ENCODE data around the gene SLC30A4. TPM values are rescaled to one million over a fixed set of nuclear protein-coding genes. Genes with fewer than 3 reads are reported as not detected.
A peak's percentile ranks its signal among the peaks of the same experiment; 100 is the strongest.

SLC30A4 gene
- polyA plus RNA-seq, 1 experiment, result 5.1 TPM

- ChIA-PET POLR2A (no interaction called here), CTCF (interaction anchor here (0.7 to 3.4 kb wide), 3 partner anchors 13 to 143 kb away, joined by 3 to 25 read pairs (median 4); no protein-coding TSS in a partner anchor)
- no peak for TF ChIP-seq CTCF (IDR thresholded peaks at IDR 0.05; ENCODE audit: low read depth, low read length)
- no peaks in the 10 kb centered on the region for H3K9me3 ChIP-seq (ENCODE audit: control insufficient read depth, insufficient read depth, low read length)
- no peak overlapping the region for H3K27ac ChIP-seq (ENCODE audit: low read depth, low read length)
- no peak for DNase-seq (ENCODE audit: low read depth, low spot score)
- peaks cover 10% of the 10 kb centered on the region for H3K27me3 ChIP-seq (ENCODE audit: control insufficient read depth, insufficient read depth, low read length)
- no peak overlapping the region for H3K4me3 ChIP-seq (ENCODE audit: low read depth, low read length)
Measured at GRCh38 chr15:45471151-45471550, 51.4 kb downstream of the SLC30A4 start.

- ChIA-PET CTCF (interaction anchor here (1.0 kb wide), 1 partner anchor 12 kb away, joined by 3 read pairs; no protein-coding TSS in a partner anchor), POLR2A (no interaction called here)
- TF ChIP-seq CTCF (IDR thresholded peaks at IDR 0.05; ENCODE audit: low read depth, low read length), result no peak
- Histone ChIP-seq H3K4me3 (ENCODE audit: low read depth, low read length) (no peak overlapping the region), H3K9me3 (ENCODE audit: control insufficient read depth, insufficient read depth, low read length) (peaks cover 2% of the 10 kb centered on the region; the same call in 1 of the 2 replicates), H3K27me3 (ENCODE audit: control insufficient read depth, insufficient read depth, low read length) (peaks cover 10% of the 10 kb centered on the region), H3K27ac (ENCODE audit: low read depth, low read length) (no peak overlapping the region)
- DNase-seq (ENCODE audit: low read depth, low spot score), result no peak
Measured at GRCh38 chr15:45469441-45469840, 53.1 kb downstream of the SLC30A4 start.

GRCh38 chr15:45469027-45469426, 53.5 kb downstream of the SLC30A4 start:
- H3K27me3 ChIP-seq (ENCODE audit: control insufficient read depth, insufficient read depth, low read length), result peaks cover 10% of the 10 kb centered on the region
- no peak overlapping the region for H3K4me3 ChIP-seq (ENCODE audit: low read depth, low read length)
- TF ChIP-seq CTCF (IDR thresholded peaks at IDR 0.05; ENCODE audit: low read depth, low read length), result no peak
- H3K9me3 ChIP-seq (ENCODE audit: control insufficient read depth, insufficient read depth, low read length), result peaks cover 5% of the 10 kb centered on the region; the same call in 1 of the 2 replicates
- CTCF ChIA-PET, result interaction anchor here (0.7 to 1.8 kb wide), 4 partner anchors 10 to 145 kb away, joined by 3 to 11 read pairs (median 4); no protein-coding TSS in a partner anchor
- POLR2A ChIA-PET, result no interaction called here
- DNase-seq (ENCODE audit: low read depth, low spot score), result no peak
- no peak overlapping the region for H3K27ac ChIP-seq (ENCODE audit: low read depth, low read length)

GRCh38 chr15:45468294-45468693, 54.3 kb downstream of the SLC30A4 start:
- CTCF ChIA-PET, result interaction anchor here (0.7 to 1.8 kb wide), 3 partner anchors 9 to 145 kb away, joined by 3 to 11 read pairs (median 6); no protein-coding TSS in a partner anchor
- TF ChIP-seq CTCF (IDR thresholded peaks at IDR 0.05; ENCODE audit: low read depth, low read length), result no peak
- POLR2A ChIA-PET, result no interaction called here

GRCh38 chr15:45458746-45459403, 63.7 kb downstream of the SLC30A4 start:
- CTCF ChIA-PET, result interaction anchor here (0.5 to 7.8 kb wide), 47 partner anchors 9 to 297 kb away, joined by 3 to 376 read pairs (median 6); partner anchors contain the start of gene BLOC1S6
- Histone ChIP-seq H3K9me3 (ENCODE audit: control insufficient read depth, insufficient read depth, low read length) (no peaks in the 10 kb centered on the region), H3K27ac (ENCODE audit: low read depth, low read length) (no peak overlapping the region), H3K4me3 (ENCODE audit: low read depth, low read length) (peak overlapping the region; percentile 58), H3K27me3 (ENCODE audit: control insufficient read depth, insufficient read depth, low read length) (no peaks in the 10 kb centered on the region)
- TF ChIP-seq CTCF (IDR thresholded peaks at IDR 0.05; ENCODE audit: low read depth, low read length), result peak; percentile 91
- no peak for DNase-seq (ENCODE audit: low read depth, low spot score)
- POLR2A ChIA-PET, result no interaction called here

More at GRCh38 chr15:45468294-45468693, 54.3 kb downstream of the SLC30A4 start:
- Histone ChIP-seq H3K27me3 (ENCODE audit: control insufficient read depth, insufficient read depth, low read length) (peaks cover 10% of the 10 kb centered on the region), H3K4me3 (ENCODE audit: low read depth, low read length) (no peak overlapping the region), H3K9me3 (ENCODE audit: control insufficient read depth, insufficient read depth, low read length) (peaks cover 5% of the 10 kb centered on the region; the same call in 1 of the 2 replicates), H3K27ac (ENCODE audit: low read depth, low read length) (no peak overlapping the region)
- DNase-seq (ENCODE audit: low read depth, low spot score), result no peak

Data from AG04450 (cell line).